DMS53 treated with DMSO at 0.1 percent for 48 hours (cell line): ENCODE data around the gene PTPN6.

Source experiments
- DNase-seq: peaks from one replicate; lab custom pipeline; 2025; ENCODE audit not compliant: unreplicated experiment; lab: John Stamatoyannopoulos, UW

PTPN6 gene

GRCh38 chr12:7001921-7002591 lies 50.9 kb downstream of the PTPN6 start:
- DNase-seq, result no peak

GRCh38 chr12:7004287-7004803 lies 53.2 kb downstream of the PTPN6 start:
- no peak for DNase-seq

GRCh38 chr12:7004840-7005239 lies 53.7 kb downstream of the PTPN6 start:
- no peak for DNase-seq

- no peak for DNase-seq
These were observed 54.2 kb downstream of the PTPN6 start for GRCh38 chr12:7005311-7005710.

- DNase-seq, result no peak
These were observed 55.5 kb downstream of the PTPN6 start for GRCh38 chr12:7006639-7007038.

GRCh38 chr12:7008864-7009263 lies 57.7 kb downstream of the PTPN6 start:
- no peak for DNase-seq

- DNase-seq, result no peak
These were observed 58.4 kb downstream of the PTPN6 start for GRCh38 chr12:7009512-7009911.
